HG03439 (cell line): ENCODE results near the gene MEIOC.

Experiments used
- ATAC-seq: cut with Tn5 transposase; IDR thresholded peaks from one replicate; pipeline ENCODE4 v1.9.1; 2021; ENCODE audit warnings: mild to moderate bottlenecking, moderate library complexity; ENCODE audit not compliant: unreplicated experiment

MEIOC gene

GRCh38 chr17:44707755-44708400, 51.6 kb downstream of the MEIOC start:
- no peak for ATAC-seq

GRCh38 chr17:44708401-44709263, 52.4 kb downstream of the MEIOC start, which contains the start of gene DBF4B:
DBF4B (plus strand) TSS chr17:44708665; CDS start chr17:44708821, 156 bp downstream.
- ATAC-seq: peak; percentile 65

GRCh38 chr17:44719444-44719843, 63.2 kb downstream of the MEIOC start:
- ATAC-seq: no peak

- ATAC-seq: no peak
Measured at GRCh38 chr17:44722254-44722653, 66.0 kb downstream of the MEIOC start.
